ENCODE measurements around the gene AKT1. TPM values are rescaled to one million over a fixed set of nuclear protein-coding genes. Genes with fewer than 3 reads are reported as not detected.

AKT1 gene
- total RNA-seq, 1 experiment from 2014 or later: 205 TPM

DNA sequence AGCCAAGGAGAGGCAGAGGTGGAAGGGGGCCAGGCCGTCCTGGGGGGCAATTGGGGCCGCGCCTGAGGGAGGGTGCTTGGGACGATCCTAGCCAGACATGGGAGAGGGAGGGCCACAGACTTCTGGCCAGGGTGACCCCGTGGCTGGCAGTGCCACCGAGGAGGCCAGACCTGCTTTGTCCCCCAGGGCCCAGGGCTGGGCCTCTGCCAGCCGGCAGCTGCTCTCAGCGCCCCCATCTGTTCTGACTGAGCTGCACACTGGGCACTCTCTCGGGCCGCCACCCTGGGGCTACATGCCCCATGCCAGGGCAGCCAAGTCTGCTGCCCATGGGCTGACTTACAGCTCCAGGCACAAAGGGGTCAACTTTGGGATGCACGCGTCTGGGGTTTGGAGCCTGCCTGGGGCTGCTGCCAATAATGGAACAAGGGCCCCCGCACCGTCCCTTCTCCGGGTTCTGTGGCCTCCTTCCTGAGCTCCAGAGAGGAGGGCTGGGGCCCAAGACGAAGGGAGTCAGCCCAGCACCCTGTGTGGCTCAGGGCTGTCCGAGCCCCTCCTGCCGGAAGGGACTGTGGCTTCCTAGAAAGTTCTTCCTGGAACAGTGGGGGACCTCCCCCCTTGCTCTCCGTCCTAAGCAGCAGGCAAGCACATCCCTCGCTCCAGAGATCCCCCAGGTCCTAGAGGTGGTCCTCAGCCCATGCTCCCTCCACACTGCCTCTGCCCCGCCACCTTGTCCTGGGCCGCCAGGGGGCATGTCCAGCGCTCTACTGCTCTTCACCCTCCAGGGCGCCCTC is 70.4 kb downstream of the AKT1 start:
- peak; percentile 46 for DNase-seq (ENCODE audit: low read depth)

DNA sequence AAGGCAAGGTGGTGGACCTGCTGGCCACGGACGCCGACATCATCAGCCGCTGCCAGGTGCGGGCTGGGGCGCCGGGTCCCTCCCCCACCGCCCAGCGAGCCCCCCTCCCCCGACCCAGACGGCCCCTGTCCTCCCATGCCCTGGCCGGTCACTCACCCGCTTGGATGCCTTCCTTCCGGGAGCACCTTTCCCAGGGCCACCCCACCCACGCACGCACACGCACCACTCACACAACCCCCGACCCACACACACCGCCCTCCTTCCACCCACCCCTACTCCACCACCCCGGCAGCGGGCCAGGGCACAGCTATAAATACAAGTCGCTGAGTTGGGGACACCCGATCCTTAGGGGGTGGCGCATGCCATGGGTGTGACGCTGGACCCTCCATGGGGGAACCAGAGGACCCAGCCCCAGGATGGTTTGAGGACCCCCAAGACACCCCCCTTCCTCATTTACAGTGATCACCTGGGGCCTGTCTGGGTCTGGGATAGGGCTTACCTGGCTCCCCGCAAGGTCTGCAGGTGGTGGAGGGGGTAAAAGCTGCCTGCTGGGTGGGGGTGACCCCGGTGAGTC is 71.1 kb downstream of the AKT1 start:
- no peak for DNase-seq (ENCODE audit: low read depth)

DNA sequence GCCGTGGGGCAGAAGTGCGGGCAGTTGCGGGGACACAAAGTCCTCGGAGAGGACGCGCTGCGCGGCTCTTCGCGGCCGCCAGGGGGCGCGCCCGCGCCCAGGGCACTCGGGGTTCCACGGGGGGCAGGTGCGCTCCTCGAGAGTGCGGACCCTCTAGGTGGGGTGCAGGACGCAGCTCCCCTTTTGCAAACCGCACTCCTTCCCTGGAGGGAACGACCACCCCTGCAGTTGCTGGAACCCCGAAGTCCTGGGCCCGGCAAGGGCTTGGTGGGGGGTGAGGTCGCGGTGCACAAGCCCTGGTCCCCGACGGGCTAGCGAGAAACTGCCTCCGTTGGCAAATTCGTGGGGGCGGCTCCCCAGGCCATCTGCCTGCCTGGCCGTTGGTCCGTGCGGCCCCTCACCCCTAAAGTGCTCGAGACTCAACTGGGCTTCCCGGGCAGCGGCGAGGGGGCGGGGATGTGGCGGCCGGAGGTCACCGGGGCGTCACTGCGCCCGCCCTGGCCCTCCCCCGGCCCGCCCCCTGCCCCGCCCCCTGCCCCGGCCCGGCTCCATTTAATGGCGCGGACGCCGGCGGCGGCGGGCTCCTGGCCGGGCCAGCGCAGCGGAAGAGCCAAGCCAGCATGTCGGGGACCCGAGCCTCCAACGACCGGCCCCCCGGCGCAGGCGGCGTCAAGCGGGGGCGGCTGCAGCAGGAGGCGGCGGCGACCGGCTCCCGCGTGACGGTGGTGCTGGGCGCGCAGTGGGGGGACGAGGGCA is 71.7 kb downstream of the AKT1 start, which contains the start of gene ADSS1:
Gene ADSS1 (plus strand): TSS at position 579 of the 756 bp plus-strand sequence. CDS start 42 bp downstream, at position 621.
- peak; percentile 35 for DNase-seq (ENCODE audit: low read depth)

DNA sequence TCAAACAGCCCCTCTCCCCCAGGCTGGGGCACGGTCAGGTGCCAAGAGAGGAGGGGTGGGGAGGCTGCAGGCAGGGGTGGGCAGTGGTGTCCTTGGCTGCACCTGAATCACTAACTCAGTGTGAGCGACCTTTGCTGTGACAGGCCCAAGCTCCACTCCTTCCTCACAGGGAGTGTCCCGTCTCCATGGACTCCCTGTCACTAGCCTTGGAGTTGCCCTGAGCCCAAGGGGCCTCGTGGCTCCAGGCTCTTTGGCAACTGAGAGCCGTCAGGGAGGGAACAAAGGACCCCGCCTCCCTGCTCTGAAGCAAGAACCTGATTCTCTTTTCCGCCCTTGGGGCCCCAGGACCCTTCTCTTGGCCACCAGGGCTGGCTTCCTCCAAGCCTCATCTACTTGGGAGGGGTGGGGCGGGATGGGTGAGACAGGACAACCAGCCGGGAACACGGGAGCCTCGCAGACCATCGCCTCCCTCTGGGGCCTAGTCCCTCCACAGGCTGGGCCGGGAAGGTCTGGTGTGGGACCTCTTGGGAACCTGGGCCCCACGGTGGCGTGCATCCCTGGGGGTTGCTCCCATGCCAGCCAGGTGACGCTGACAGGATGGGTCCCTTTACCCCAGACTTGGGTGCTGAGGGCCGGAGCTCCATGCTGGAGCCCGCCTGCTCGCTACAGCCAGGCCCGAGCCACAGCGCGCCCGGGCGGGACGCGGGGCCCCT is 72.5 kb downstream of the AKT1 start:
- no peak for DNase-seq (ENCODE audit: low read depth)

DNA sequence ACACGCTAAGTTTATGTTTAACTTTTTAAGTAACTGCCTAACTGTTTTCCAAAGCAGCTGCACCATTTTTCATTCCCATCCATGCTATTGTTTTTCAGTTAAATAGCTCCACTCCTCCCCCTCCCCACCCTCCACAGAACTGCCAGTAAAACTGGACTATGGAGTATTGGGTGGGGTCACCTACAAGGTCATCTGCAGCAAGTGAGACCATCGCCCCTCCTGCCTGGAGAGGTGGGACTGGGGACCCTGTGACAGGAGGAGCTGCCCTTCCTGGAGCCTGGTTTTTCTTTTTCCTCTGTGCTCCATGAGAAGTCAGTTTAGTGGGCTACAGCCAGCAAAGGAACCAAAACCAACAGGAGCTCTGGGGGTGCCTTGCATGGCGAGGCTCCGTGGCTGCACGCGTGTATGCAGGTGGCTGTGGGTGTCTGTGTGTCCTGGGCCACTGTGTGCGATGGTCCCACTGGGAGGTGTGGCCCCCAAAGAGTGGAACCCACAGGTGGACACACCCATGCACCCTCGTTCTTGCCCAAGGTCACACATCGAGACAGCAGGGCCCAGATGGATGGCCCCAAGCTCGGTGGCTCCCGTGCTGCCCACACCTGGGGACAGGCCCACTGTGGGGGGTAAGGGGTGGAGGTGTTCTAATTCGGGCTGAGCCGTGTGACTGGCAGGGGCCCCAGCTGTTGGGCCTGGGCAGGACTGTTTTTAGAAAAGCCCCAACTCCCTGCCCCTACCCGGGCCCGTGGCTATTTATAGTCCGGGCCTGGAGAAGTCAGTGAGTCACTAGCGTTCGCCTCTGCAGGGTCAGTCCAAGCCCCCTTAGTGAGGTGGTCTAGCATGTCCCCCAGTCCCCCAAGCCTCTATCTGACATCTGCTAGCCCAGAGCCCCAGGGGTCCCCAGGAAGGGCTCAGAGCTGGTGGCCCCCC is 73.8 kb downstream of the AKT1 start:
- peak; percentile 66 for DNase-seq (ENCODE audit: low read depth)

Other genes starting within 250 kb of the AKT1 start
- not detected in 2 replicates for gene C14orf180, start 216.0 kb downstream of the AKT1 start, total RNA-seq (2014; rRNA removed)
- not detected in 2 replicates for gene TMEM179, start 191.0 kb downstream of the AKT1 start, total RNA-seq (2014; rRNA removed)
- gene INF2, start 106.1 kb downstream of the AKT1 start, total RNA-seq (2014; rRNA removed): 78.1 and 87.8 TPM in 2 replicates
- gene ADSS1, start 71.5 kb downstream of the AKT1 start, total RNA-seq (2014; rRNA removed): 2.5 and 2.8 TPM in 2 replicates
- 317 and 467 TPM in 2 replicates for gene SIVA1, start 42.6 kb downstream of the AKT1 start, total RNA-seq (2014; rRNA removed)
- 2.8 and 3.0 TPM in 2 replicates for gene ZBTB42, start 5.4 kb upstream of the AKT1 start, total RNA-seq (2014; rRNA removed)
- gene CEP170B, start 69.5 kb upstream of the AKT1 start, total RNA-seq (2014; rRNA removed): 30.3 and 32.7 TPM in 2 replicates
- gene PLD4, start 129.1 kb upstream of the AKT1 start, total RNA-seq (2014; rRNA removed): not detected in 2 replicates
- gene AHNAK2, start 182.6 kb upstream of the AKT1 start, total RNA-seq (2014; rRNA removed): 65.9 and 88.2 TPM in 2 replicates
- gene CLBA1, start 190.0 kb upstream of the AKT1 start, total RNA-seq (2014; rRNA removed): 9.4 and 10.8 TPM in 2 replicates
- gene CDCA4, start 225.3 kb upstream of the AKT1 start, total RNA-seq (2014; rRNA removed): 63.1 and 63.6 TPM in 2 replicates